ENCODE results near the gene PRG3. TPM values are rescaled to one million over a fixed set of nuclear protein-coding genes. Genes with fewer than 3 reads are reported as not detected.

Gene PRG3
- total and polyA plus RNA-seq, 7 donors, result not detected

- Histone ChIP-seq H3K9me3 (no peaks in the 10 kb centered on the region), H3K4me1 (peaks cover 3% of the 10 kb centered on the region), H3K4me3 (no peak overlapping the region), H3K27ac (no peak overlapping the region), H3K36me3 (ENCODE audit: insufficient read depth in 1 of 2, low read depth in 1 of 2) (no peaks in the 10 kb centered on the region), H3K27me3 (ENCODE audit: insufficient read depth in 3 of 3, low read length in 2 of 3) (peaks cover 0 to 2% (median 0%) of the 10 kb centered on the region in 3 donors)
- intact Hi-C loops (cut with DNase I), result no loop called here
- no peak for TF ChIP-seq CTCF (IDR thresholded peaks at IDR 0.05)
- DNase-seq (no peak), ATAC-seq (no peak)
- WGBS, 3 donors, result 63 to 69% (median 67%) methylated on average over 6 of the region's 6 CpGs
Measured at GRCh38 chr11:57402188-57403002, 21.4 kb upstream of the PRG3 start.

- Histone ChIP-seq H3K9me3 (no peaks in the 10 kb centered on the region), H3K36me3 (ENCODE audit: insufficient read depth in 1 of 2, low read depth in 1 of 2) (no peaks in the 10 kb centered on the region), H3K4me1 (no peaks in the 10 kb centered on the region), H3K4me3 (no peak overlapping the region), H3K27me3 (ENCODE audit: insufficient read depth in 3 of 3, low read length in 2 of 3) (peaks cover 0 to 5% (median 0%) of the 10 kb centered on the region in 3 donors), H3K27ac (no peak overlapping the region)
- WGBS, 3 donors, result 73 to 86% (median 75%) methylated on average over 4 of the region's 4 CpGs
- intact Hi-C loops (cut with DNase I), result no loop called here
- no peak for ATAC-seq
- TF ChIP-seq CTCF (IDR thresholded peaks at IDR 0.05), result no peak
- DNase-seq, result no peak
Measured at GRCh38 chr11:57399972-57400578, 19.1 kb upstream of the PRG3 start.

GRCh38 chr11:57399221-57399620 lies 18.3 kb upstream of the PRG3 start:
- no peak overlapping the region for H3K4me3 ChIP-seq
- 66 to 74% (median 69%) methylated on average over 5 of the region's 5 CpGs for WGBS, 3 donors
- H3K4me1 ChIP-seq, result no peaks in the 10 kb centered on the region
- DNase-seq (no peak), ATAC-seq (no peak)
- H3K27me3 ChIP-seq (ENCODE audit: insufficient read depth in 3 of 3, low read length in 2 of 3), result peaks cover 0 to 5% (median 0%) of the 10 kb centered on the region in 3 donors
- no peak for TF ChIP-seq CTCF (IDR thresholded peaks at IDR 0.05)
- H3K9me3 ChIP-seq, result no peaks in the 10 kb centered on the region
- intact Hi-C loops (cut with DNase I), result no loop called here
- H3K36me3 ChIP-seq (ENCODE audit: insufficient read depth in 1 of 2, low read depth in 1 of 2), result no peaks in the 10 kb centered on the region
- H3K27ac ChIP-seq, result no peak overlapping the region

GRCh38 chr11:57397394-57397990 lies 16.5 kb upstream of the PRG3 start:
- WGBS, 3 donors, result 78 to 82% (median 80%) methylated on average over 4 of the region's 4 CpGs
- Histone ChIP-seq H3K4me1 (no peaks in the 10 kb centered on the region), H3K36me3 (ENCODE audit: insufficient read depth in 1 of 2, low read depth in 1 of 2) (no peaks in the 10 kb centered on the region), H3K4me3 (no peak overlapping the region), H3K9me3 (no peaks in the 10 kb centered on the region), H3K27ac (no peak overlapping the region), H3K27me3 (ENCODE audit: insufficient read depth in 3 of 3, low read length in 2 of 3) (peaks cover 0 to 5% (median 0%) of the 10 kb centered on the region in 3 donors)
- no peak for TF ChIP-seq CTCF (IDR thresholded peaks at IDR 0.05)
- DNase-seq (no peak), ATAC-seq (no peak)
- intact Hi-C loops (cut with DNase I), result no loop called here
